ENCODE results near the gene RTBDN. TPM values are rescaled to one million over a fixed set of nuclear protein-coding genes. Genes with fewer than 3 reads are reported as not detected.

The RTBDN gene
- total RNA-seq, 1 donor from 2014 or later = not detected

- DNase-seq (ENCODE audit: low spot score, unreplicated experiment) = peak; percentile 76
- Mint-ChIP-seq H3K36me3 (ENCODE audit: insufficient read depth) (peaks cover 10% of the 10 kb centered on the region), H3K4me3 (ENCODE audit: low read depth) (peak overlapping the region; percentile 63), H3K27me3 (peaks cover 3% of the 10 kb centered on the region), H3K4me1 (ENCODE audit: low read depth) (peaks cover 2% of the 10 kb centered on the region), H3K9me3 (ENCODE audit: low read depth) (peaks cover 5% of the 10 kb centered on the region), H3K27ac (peak overlapping the region; percentile 59)
- TF ChIP-seq CTCF (IDR thresholded peaks at IDR 0.05; ENCODE audit: unreplicated experiment) = peak; percentile 36
Observed at GRCh38 chr19:12867120-12868099, 33.0 kb upstream of the RTBDN start.

GRCh38 chr19:12866416-12867119, 32.2 kb upstream of the RTBDN start:
- TF ChIP-seq CTCF (IDR thresholded peaks at IDR 0.05; ENCODE audit: unreplicated experiment) = no peak
- Mint-ChIP-seq H3K9me3 (ENCODE audit: low read depth) (no peaks in the 10 kb centered on the region), H3K27ac (peak overlapping the region; percentile 73), H3K4me1 (ENCODE audit: low read depth) (peaks cover 2% of the 10 kb centered on the region), H3K27me3 (peaks cover 3% of the 10 kb centered on the region), H3K4me3 (ENCODE audit: low read depth) (peak overlapping the region; percentile 38), H3K36me3 (ENCODE audit: insufficient read depth) (peaks cover 3% of the 10 kb centered on the region)
- no peak for DNase-seq (ENCODE audit: low spot score, unreplicated experiment)

- Mint-ChIP-seq H3K27me3 (peaks cover 3% of the 10 kb centered on the region), H3K27ac (peak overlapping the region; percentile 73), H3K4me3 (ENCODE audit: low read depth) (no peak overlapping the region), H3K9me3 (ENCODE audit: low read depth) (no peaks in the 10 kb centered on the region), H3K36me3 (ENCODE audit: insufficient read depth) (peaks cover 1% of the 10 kb centered on the region), H3K4me1 (ENCODE audit: low read depth) (peaks cover 2% of the 10 kb centered on the region)
- no peak for TF ChIP-seq CTCF (IDR thresholded peaks at IDR 0.05; ENCODE audit: unreplicated experiment)
- DNase-seq (ENCODE audit: low spot score, unreplicated experiment) = no peak
Observed at GRCh38 chr19:12865746-12866415, 31.5 kb upstream of the RTBDN start.

- no peak overlapping the region for H3K4me3 Mint-ChIP-seq (ENCODE audit: low read depth)
- peaks cover 3% of the 10 kb centered on the region for H3K27me3 Mint-ChIP-seq
- H3K36me3 Mint-ChIP-seq (ENCODE audit: insufficient read depth) = peaks cover 1% of the 10 kb centered on the region
- peaks cover 2% of the 10 kb centered on the region for H3K4me1 Mint-ChIP-seq (ENCODE audit: low read depth)
- TF ChIP-seq CTCF (IDR thresholded peaks at IDR 0.05; ENCODE audit: unreplicated experiment) = no peak
- H3K27ac Mint-ChIP-seq = no peak overlapping the region
- no peak for DNase-seq (ENCODE audit: low spot score, unreplicated experiment)
- H3K9me3 Mint-ChIP-seq (ENCODE audit: low read depth) = no peaks in the 10 kb centered on the region
Observed at GRCh38 chr19:12864721-12865715, 30.6 kb upstream of the RTBDN start.

All from progenitor cell of endocrine pancreas (in vitro differentiated cells).